Uterus (tissue), 4 donors: Measurements from ENCODE around the gene PYGM. TPM values are rescaled to one million over a fixed set of nuclear protein-coding genes. Genes with fewer than 3 reads are reported as not detected.

Source experiments
- DNase-seq, 2 donors: peaks; one replicate each; pipeline ENCODE4 v3.0.0-alpha.2; 2019 to 2020
- H3K27ac ChIP-seq, 2 donors: fragments of 200-600 bp; sonication (generic); 1 replicate in 1 of 2; 2 replicates in 1 of 2; pipeline ENCODE4 v1.5.1; 2016 to 2018
- H3K27me3 ChIP-seq, 2 donors: fragments of 200-600 bp; sonication (generic); one replicate each; pipeline ENCODE4 v1.5.1; 2018 to 2019; ENCODE audit warnings: control low read depth in 1 of 2
- H3K36me3 ChIP-seq, 2 donors: fragments of 200-600 bp; sonication (generic); one replicate each; pipeline ENCODE4 v1.5.1; 2019; ENCODE audit warnings: control low read depth in 1 of 2
- H3K4me1 ChIP-seq, 2 donors: fragments of 200-600 bp; sonication (generic); one replicate each; pipeline ENCODE4 v1.5.1; 2018 to 2019; ENCODE audit warnings: control low read depth in 1 of 2
- H3K4me3 ChIP-seq, 2 donors: fragments of 200-600 bp; sonication (generic); 1 replicate in 1 of 2; 2 replicates in 1 of 2; pipeline ENCODE4 v1.5.1; 2018 to 2019; ENCODE audit warnings: mild to moderate bottlenecking in 1 of 2
- H3K9me3 ChIP-seq, 2 donors: fragments of 200-600 bp; sonication (generic); one replicate each; pipeline ENCODE4 v1.5.1; 2019; ENCODE audit warnings: control low read depth in 1 of 2
- POLR2A ChIP-seq, 2 donors: fragments of 450-650 bp; IDR thresholded peaks; one replicate each; pipeline ENCODE4 v1.6.1; 2016; ENCODE audit warnings: antibody characterized with exemption in 2 of 2, mild to moderate bottlenecking in 1 of 2, moderate library complexity in 1 of 2
- intact Hi-C: fragments of 100-400 bp; cut with DNase I; formaldehyde crosslinking; loops from one replicate; pipeline ENCODE4 v1.15.1; 2023; ENCODE audit warnings: low total_unique reads
- total RNA-seq, 4 donors: library from RNA; depleted of rRNA in 3 of 4; stranded (reverse); fragments of >200 nt in 3 of 4; gene quantifications; one replicate each; pipeline versions ENCODE4 v1.1.0 to v1.2.4, GENCODE V29; 2014 to 2023
- TF ChIP-seq, protein P1 (sequence below), 4 experiments: fragments of 200-600 bp in 2 of 4; fragments of 450-650 bp in 2 of 4; sonication (generic) in 2 of 4; IDR thresholded peaks; one replicate each; pipeline ENCODE4 v1.5.1; 2016 to 2019; ENCODE audit warnings: antibody characterized with exemption in 4 of 4, mild to moderate bottlenecking in 2 of 4, moderate library complexity in 1 of 4
- donor health status: DM: yes; HTN: yes; CAD: no.

PYGM gene
- total RNA-seq, 4 donors from 2014 or later, result 2.9 to 42.8 (median 11.4) TPM

- no peak overlapping the region for H3K4me3 ChIP-seq
- DNase-seq, result no peak
- no peaks in the 10 kb centered on the region for H3K27me3 ChIP-seq
- no peak for TF ChIP-seq POLR2A (IDR thresholded peaks at IDR 0.05)
- TF ChIP-seq, protein P1, sequence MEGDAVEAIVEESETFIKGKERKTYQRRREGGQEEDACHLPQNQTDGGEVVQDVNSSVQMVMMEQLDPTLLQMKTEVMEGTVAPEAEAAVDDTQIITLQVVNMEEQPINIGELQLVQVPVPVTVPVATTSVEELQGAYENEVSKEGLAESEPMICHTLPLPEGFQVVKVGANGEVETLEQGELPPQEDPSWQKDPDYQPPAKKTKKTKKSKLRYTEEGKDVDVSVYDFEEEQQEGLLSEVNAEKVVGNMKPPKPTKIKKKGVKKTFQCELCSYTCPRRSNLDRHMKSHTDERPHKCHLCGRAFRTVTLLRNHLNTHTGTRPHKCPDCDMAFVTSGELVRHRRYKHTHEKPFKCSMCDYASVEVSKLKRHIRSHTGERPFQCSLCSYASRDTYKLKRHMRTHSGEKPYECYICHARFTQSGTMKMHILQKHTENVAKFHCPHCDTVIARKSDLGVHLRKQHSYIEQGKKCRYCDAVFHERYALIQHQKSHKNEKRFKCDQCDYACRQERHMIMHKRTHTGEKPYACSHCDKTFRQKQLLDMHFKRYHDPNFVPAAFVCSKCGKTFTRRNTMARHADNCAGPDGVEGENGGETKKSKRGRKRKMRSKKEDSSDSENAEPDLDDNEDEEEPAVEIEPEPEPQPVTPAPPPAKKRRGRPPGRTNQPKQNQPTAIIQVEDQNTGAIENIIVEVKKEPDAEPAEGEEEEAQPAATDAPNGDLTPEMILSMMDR (IDR thresholded peaks at IDR 0.05), result no peak
- intact Hi-C loops, result no loop called here
- no peaks in the 10 kb centered on the region for H3K36me3 ChIP-seq
- no peaks in the 10 kb centered on the region for H3K4me1 ChIP-seq
- H3K9me3 ChIP-seq, result no peaks in the 10 kb centered on the region
- no peak overlapping the region for H3K27ac ChIP-seq
Observed at GRCh38 chr11:64698427-64698826, 61.3 kb downstream of the PYGM start.

DNA sequence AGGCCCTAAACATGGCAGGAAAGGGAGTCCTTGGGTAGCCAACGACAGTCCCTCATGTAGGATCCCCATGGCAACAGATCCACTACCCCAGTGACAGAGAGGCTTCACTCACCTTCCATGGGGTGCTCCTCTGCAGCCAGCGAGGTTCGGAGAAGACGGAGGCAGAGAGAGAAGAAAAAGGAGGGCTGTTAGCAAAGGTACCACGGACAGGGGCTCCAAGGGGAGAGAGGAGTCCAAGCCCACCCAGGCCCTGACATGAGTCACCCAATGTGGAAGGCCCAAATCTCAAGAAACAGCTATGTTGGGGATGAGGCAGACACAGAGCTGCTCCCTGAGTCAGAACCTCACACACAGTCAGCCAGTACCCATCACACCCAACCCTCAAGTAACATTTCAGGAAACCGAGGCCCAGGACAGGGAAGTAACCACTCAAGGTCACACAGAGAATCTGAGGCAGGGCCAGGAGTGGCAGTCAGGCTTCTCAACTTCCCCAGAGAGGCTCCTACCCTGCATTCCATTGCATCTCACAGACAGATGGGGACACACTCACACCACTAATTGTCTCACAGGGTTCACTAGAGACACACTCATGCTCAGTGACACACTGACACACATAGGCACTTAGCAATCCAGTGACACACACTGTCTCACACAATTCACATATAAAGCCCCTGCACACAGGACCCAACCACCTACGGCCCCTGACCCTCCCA is 62.0 kb downstream of the PYGM start:
- DNase-seq, result no peak
- Histone ChIP-seq H3K27ac (no peak overlapping the region), H3K4me1 (no peaks in the 10 kb centered on the region), H3K27me3 (no peaks in the 10 kb centered on the region), H3K36me3 (no peaks in the 10 kb centered on the region), H3K9me3 (no peaks in the 10 kb centered on the region), H3K4me3 (no peak overlapping the region)
- intact Hi-C loops, result no loop called here
- TF ChIP-seq POLR2A (IDR thresholded peaks at IDR 0.05), result no peak
- TF ChIP-seq, protein P1 (IDR thresholded peaks at IDR 0.05), result no peak

Other genes starting within 250 kb of the PYGM start
- gene SLC22A11, start 204.0 kb downstream of the PYGM start, total RNA-seq, result under 1 TPM in 2 of 4 donors, not detected in 2; 0.35 to 0.76 TPM
- gene SLC22A12, start 168.8 kb downstream of the PYGM start, total RNA-seq, result not detected
- 10 to 100 TPM in 2 of 4 donors, 1 to 10 TPM in 1, under 1 TPM in 1; 0.88 to 48.4 (median 12.6) TPM for gene NRXN2, start 36.8 kb downstream of the PYGM start, total RNA-seq
- gene RASGRP2, start 15.8 kb downstream of the PYGM start, total RNA-seq, result 10 to 100 TPM in 3 of 4 donors, 1 to 10 TPM in 1; 3.2 to 72.8 (median 23.3) TPM
- 100 to 1,000 TPM in 3 of 4 donors, 10 to 100 TPM in 1; 62.0 to 374 (median 219) TPM for gene SF1, start 18.6 kb upstream of the PYGM start, total RNA-seq
- 10 to 100 TPM; 10.2 to 49.1 (median 24.4) TPM for gene MAP4K2, start 43.2 kb upstream of the PYGM start, total RNA-seq
- gene MEN1, start 50.6 kb upstream of the PYGM start, total RNA-seq, result 10 to 100 TPM in 2 of 4 donors, 1 to 10 TPM in 2; 3.8 to 26.2 (median 14.9) TPM
- gene CDC42BPG, start 84.7 kb upstream of the PYGM start, total RNA-seq, result 1 to 10 TPM in 1 of 4 donors, under 1 TPM in 3; under 0.01 to 2.7 (median 0.30) TPM
- gene EHD1, start 118.6 kb upstream of the PYGM start, total RNA-seq, result 10 to 100 TPM in 3 of 4 donors, 1 to 10 TPM in 1; 3.5 to 78.7 (median 36.9) TPM
- 10 to 100 TPM in 3 of 4 donors, 1 to 10 TPM in 1; 6.8 to 39.6 (median 18.4) TPM for gene ATG2A, start 157.2 kb upstream of the PYGM start, total RNA-seq
- gene PPP2R5B, start 164.7 kb upstream of the PYGM start, total RNA-seq, result 10 to 100 TPM in 2 of 4 donors, 1 to 10 TPM in 2; 6.7 to 23.4 (median 13.0) TPM
- not detected for gene GPHA2, start 175.9 kb upstream of the PYGM start, total RNA-seq
- under 1 TPM in 1 of 4 donors, not detected in 3; under 0.01 TPM for gene MAJIN, start 212.1 kb upstream of the PYGM start, total RNA-seq
- gene BATF2, start 237.0 kb upstream of the PYGM start, total RNA-seq, result 1 to 10 TPM in 1 of 4 donors, under 1 TPM in 1, not detected in 2; 0.90 to 3.7 TPM